ENCODE results near the gene IL36B.

DNA sequence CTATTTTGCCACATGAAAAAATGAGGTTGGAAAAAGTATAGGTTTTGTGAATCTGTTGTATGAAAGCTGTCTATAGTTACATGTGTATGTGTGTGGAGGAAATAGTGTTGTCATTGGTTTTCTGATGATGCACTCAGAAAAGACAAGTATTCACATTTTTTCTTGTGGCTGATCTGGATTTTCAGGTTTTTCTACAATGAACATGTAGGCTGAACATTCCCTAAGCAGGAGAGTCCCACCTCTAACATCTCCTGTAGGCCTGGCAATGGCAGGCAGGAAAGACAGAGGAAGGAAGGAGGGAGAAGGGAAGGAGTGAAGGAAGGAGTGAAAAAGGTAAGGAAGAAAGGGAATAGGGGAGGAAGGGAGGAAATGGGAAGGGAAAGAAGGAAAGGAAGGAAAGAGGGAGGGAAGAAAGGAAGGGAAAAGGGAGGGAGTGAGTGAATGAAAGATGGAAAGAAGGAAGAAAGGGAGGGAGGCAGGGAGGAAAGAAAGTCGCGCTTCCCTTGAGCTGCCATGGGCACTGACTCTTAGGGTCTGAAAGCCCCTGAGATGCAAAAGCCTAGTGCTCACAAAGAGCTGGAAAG is 5.8 kb upstream of the IL36B start:
- TF ChIP-seq, protein P1, sequence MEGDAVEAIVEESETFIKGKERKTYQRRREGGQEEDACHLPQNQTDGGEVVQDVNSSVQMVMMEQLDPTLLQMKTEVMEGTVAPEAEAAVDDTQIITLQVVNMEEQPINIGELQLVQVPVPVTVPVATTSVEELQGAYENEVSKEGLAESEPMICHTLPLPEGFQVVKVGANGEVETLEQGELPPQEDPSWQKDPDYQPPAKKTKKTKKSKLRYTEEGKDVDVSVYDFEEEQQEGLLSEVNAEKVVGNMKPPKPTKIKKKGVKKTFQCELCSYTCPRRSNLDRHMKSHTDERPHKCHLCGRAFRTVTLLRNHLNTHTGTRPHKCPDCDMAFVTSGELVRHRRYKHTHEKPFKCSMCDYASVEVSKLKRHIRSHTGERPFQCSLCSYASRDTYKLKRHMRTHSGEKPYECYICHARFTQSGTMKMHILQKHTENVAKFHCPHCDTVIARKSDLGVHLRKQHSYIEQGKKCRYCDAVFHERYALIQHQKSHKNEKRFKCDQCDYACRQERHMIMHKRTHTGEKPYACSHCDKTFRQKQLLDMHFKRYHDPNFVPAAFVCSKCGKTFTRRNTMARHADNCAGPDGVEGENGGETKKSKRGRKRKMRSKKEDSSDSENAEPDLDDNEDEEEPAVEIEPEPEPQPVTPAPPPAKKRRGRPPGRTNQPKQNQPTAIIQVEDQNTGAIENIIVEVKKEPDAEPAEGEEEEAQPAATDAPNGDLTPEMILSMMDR (IDR thresholded peaks at IDR 0.05; ENCODE audit: low read depth, low read length, poor library complexity, severe bottlenecking): no peak
- TF ChIP-seq EZH2phosphoT487 (IDR thresholded peaks at IDR 0.05; ENCODE audit: borderline replicate concordance, low read length): no peak

All from DOHH2 (cell line).